GM18526 (cell line): Measurements from ENCODE around the gene RPL27.

Experiments used
- POLR2A ChIP-seq: IDR thresholded peaks from 3 replicates; pipeline ENCODE4 v1.6.1; 2011; ENCODE audit not compliant: insufficient read length; ENCODE audit errors: extremely low read depth

RPL27 gene

GRCh38 chr17:42989141-42989540 lies 9.1 kb upstream of the RPL27 start:
- TF ChIP-seq POLR2A = no peak

- TF ChIP-seq POLR2A = no peak
Observed at GRCh38 chr17:42989726-42990652, 8.2 kb upstream of the RPL27 start.

GRCh38 chr17:42991471-42991870 lies 6.7 kb upstream of the RPL27 start:
- TF ChIP-seq POLR2A = no peak

DNA sequence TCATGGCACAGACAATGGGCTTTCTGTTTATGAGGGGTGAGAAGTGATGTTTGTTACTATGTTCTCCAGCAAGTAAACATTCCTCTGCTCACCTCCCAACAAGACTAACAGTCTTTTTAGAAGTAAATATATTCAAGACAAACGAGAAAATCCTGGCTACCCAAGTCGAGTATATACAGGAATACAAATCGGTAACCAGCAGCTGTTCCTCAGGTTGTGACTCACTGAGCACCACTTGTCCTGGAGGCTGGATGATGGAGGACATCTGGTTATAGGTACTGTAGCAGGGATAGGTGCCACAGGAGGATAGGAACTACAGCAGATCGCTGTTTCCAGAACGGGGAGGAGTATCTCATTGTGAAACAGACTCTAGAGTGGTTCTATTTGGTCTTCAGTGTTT lies 5.3 kb upstream of the RPL27 start:
- TF ChIP-seq POLR2A = no peak

DNA sequence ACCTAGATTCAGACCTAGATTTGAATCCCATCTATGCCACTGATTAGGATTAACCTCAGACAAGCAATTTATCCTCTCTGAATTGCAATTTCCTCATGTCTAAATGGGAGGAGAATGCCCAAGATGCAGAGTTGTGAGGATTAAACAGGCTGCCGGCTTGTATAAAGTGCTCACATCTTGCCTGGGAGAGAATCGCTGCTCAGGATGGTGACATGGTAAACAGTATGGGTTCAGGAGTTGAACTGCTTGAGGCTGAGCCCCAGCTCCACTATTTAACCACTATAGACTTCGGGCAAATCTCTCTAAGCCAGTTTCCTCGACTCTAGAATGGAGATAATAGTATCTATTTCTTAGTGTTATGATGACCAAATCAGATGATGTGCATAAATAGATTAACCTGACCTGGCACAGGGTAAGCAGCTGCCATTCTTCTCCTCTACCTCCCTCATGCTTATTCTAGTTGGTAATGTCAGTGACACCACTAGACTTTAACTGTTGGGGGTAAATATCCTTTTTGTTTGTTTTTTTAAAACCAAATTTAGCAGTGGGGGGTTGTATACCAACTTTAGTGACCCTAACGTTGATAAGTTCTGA lies 732 bp upstream of the RPL27 start:
- TF ChIP-seq POLR2A = no peak

- no peak for TF ChIP-seq POLR2A
Observed at GRCh38 chr17:42999003-42999525, 845 bp downstream of the RPL27 start.

GRCh38 chr17:43003542-43004172 lies 5.4 kb downstream of the RPL27 start:
- peak; percentile 44 for TF ChIP-seq POLR2A

GRCh38 chr17:43006639-43007551 lies 8.7 kb downstream of the RPL27 start, which contains the start of gene IFI35:
Gene IFI35 (plus strand): TSS chr17:43006784. CDS start chr17:43006948, 164 bp downstream.
- peak; percentile 72 for TF ChIP-seq POLR2A

GRCh38 chr17:43010667-43011308 lies 12.6 kb downstream of the RPL27 start:
- TF ChIP-seq POLR2A = no peak

GRCh38 chr17:43011728-43012472 lies 13.7 kb downstream of the RPL27 start:
- TF ChIP-seq POLR2A = no peak

- no peak for TF ChIP-seq POLR2A
Observed at GRCh38 chr17:43013296-43013695, 15.1 kb downstream of the RPL27 start.

DNA sequence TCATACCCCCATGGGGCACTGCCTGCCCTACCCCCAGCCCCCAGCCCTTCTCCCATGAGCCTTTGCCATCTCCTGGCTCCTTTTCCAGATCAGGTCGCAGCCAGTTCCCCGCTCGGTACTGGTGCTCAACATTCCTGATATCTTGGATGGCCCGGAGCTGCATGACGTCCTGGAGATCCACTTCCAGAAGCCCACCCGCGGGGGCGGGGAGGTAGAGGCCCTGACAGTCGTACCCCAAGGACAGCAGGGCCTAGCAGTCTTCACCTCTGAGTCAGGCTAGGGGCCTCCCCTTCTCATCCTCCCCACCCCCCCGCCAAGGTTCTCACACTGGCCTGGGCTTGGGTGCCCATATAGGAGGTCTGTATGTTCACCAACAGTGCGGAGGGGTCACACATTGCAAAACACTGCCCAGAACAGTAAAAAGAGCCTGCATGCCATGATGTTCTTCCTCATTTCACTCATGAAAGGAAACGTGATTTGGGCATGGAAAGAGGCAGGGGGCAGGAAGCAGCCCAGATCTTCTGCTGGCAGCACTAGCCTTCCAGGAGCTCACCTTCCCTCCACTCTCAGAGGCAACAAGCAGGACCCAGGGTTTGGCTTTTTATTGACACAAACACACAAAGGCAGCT lies 15.9 kb downstream of the RPL27 start:
- TF ChIP-seq POLR2A = no peak
